Prostate gland (tissue), 2 donors: ENCODE measurements around the gene PIEZO2. TPM values are rescaled to one million over a fixed set of nuclear protein-coding genes. Genes with fewer than 3 reads are reported as not detected.

ENCODE experiments used
- DNase-seq: peaks from one replicate; pipeline ENCODE4 v3.0.0-alpha.2; 2019; ENCODE audit warnings: low spot score
- H3K27ac ChIP-seq, 2 donors: fragments of 200-600 bp; sonication (generic); 2 replicates each; pipeline ENCODE4 v1.5.1; 2017 to 2019
- H3K27me3 ChIP-seq: fragments of 200-600 bp; sonication (generic); replicated peaks from 2 replicates; pipeline ENCODE4 v1.5.1; 2019; ENCODE audit not compliant: insufficient read depth
- H3K36me3 ChIP-seq, 2 donors: fragments of 200-600 bp; sonication (generic); 1 replicate in 1 of 2; 2 replicates in 1 of 2; pipeline versions ENCODE4 v1.5.1 to v1.8.1; 2017 to 2019
- H3K4me1 ChIP-seq: fragments of 200-600 bp; sonication (generic); replicated peaks from 2 replicates; pipeline ENCODE4 v1.5.1; 2019
- H3K4me3 ChIP-seq, 2 donors: fragments of 200-600 bp; sonication (generic); 2 replicates each; pipeline ENCODE4 v1.5.1; 2017 to 2019
- H3K9me3 ChIP-seq: fragments of 200-600 bp; sonication (generic); 2 replicates; pipeline ENCODE4 v1.5.1; 2017
- POLR2A ChIP-seq: fragments of 450-650 bp; IDR thresholded peaks from one replicate; pipeline ENCODE4 v1.6.1; 2016; ENCODE audit warnings: antibody characterized with exemption, mild to moderate bottlenecking
- POLR2AphosphoS5 ChIP-seq: sonication (generic); formaldehyde crosslinking; IDR thresholded peaks from one replicate; pipeline ENCODE4 v1.6.1; 2017; ENCODE audit warnings: antibody characterized with exemption
- WGBS: methylation state at CpG from one replicate; pipeline ENCODE4 v1.1.5; 2018; 5-methylcytosine and 5-hydroxymethylcytosine counted together
- intact Hi-C: fragments of 100-400 bp; cut with DNase I; formaldehyde crosslinking; loops from one replicate; pipeline ENCODE4 v1.14.2; 2022
- total RNA-seq, 2 donors: library from RNA; depleted of rRNA; stranded (reverse); fragments of >200 nt; gene quantifications; one replicate each; pipeline ENCODE4 v1.1.0, GENCODE V29; 2016
- TF ChIP-seq, protein P1 (sequence below), 4 experiments: fragments of 200-600 bp in 2 of 4; fragments of 450-650 bp in 2 of 4; sonication (generic) in 2 of 4; IDR thresholded peaks; 1 replicate in 3 of 4; 2 replicates in 1 of 4; pipeline ENCODE4 v1.5.1; 2016 to 2019; ENCODE audit warnings: antibody characterized with exemption in 4 of 4, mild to moderate bottlenecking in 2 of 4, moderate library complexity in 2 of 4

Gene PIEZO2
- total RNA-seq, 2 donors from 2014 or later = 4.1 to 19.0 TPM

DNA sequence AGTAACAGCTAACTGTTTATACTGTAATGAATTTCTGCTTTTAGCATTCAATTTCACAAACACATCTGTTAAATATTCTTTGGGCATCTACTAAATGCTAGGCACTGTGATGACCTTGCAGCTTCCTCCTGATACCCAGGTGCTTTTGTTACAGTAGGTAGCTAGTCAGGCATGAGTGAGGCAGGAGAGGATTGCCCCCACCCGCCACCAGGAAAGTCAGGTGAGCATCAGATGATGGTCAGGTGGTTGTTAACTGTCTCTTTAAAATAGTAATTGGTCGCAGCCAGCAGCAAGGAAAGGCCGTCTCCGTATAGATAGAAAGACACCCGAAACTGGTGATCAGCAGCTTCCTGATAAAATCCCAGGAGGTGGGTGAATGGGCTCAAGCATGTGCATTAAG is 255.6 kb downstream of the PIEZO2 start:
- WGBS = 95% methylated on average over 5 of the region's 5 CpGs
- no peak for TF ChIP-seq POLR2A
- TF ChIP-seq, protein P1, sequence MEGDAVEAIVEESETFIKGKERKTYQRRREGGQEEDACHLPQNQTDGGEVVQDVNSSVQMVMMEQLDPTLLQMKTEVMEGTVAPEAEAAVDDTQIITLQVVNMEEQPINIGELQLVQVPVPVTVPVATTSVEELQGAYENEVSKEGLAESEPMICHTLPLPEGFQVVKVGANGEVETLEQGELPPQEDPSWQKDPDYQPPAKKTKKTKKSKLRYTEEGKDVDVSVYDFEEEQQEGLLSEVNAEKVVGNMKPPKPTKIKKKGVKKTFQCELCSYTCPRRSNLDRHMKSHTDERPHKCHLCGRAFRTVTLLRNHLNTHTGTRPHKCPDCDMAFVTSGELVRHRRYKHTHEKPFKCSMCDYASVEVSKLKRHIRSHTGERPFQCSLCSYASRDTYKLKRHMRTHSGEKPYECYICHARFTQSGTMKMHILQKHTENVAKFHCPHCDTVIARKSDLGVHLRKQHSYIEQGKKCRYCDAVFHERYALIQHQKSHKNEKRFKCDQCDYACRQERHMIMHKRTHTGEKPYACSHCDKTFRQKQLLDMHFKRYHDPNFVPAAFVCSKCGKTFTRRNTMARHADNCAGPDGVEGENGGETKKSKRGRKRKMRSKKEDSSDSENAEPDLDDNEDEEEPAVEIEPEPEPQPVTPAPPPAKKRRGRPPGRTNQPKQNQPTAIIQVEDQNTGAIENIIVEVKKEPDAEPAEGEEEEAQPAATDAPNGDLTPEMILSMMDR (IDR thresholded peaks at IDR 0.05) = no peak
- no peak for TF ChIP-seq POLR2AphosphoS5
- Histone ChIP-seq H3K27ac (no peak overlapping the region), H3K4me1 (no peaks in the 10 kb centered on the region), H3K4me3 (no peak overlapping the region), H3K9me3 (no peaks in the 10 kb centered on the region), H3K27me3 (no peaks in the 10 kb centered on the region), H3K36me3 (no peaks in the 10 kb centered on the region)
- intact Hi-C loops = no loop called here
- DNase-seq = no peak

DNA sequence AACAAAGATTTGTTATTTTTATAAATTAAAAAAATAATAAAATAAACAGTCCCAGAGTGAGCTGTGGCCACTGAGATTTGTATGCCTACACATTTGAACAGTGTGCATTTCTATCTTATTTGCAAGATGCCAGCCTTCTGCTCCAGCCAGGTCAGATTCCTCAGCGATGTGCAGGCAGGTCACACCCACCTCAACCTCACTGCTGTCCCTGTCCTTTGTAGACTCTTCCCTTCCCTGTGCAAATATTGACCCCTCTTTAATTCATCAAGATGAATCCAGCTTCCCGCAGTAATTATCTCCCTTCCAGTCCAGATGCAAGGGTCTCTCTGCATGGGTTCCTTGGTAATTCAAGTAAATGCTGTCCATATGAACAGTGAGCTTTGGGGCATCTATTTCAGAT is 256.2 kb downstream of the PIEZO2 start:
- H3K27ac ChIP-seq = no peak overlapping the region
- 54% methylated on average over 2 of the region's 2 CpGs for WGBS

DNA sequence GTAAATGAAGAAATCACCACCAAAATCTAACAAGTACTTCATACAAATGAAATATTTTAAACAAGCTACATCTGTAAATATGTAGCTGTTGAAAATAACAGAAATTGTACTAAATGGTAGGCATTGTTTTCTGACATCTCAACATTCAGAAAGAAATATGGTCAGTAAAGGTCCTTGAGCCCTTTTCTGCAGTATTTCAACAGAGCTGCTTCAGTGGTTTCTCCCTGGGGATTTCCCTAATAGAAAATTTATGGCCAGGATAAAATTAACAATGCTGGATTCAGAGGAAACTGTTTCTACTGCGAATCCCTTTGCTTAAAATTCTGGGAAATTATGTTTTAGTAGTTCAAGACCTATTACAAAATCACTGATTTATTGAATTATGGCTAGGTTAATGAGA is 256.6 kb downstream of the PIEZO2 start:
- WGBS = 10% methylated on average over 1 of the region's 1 CpG
- no peak overlapping the region for H3K27ac ChIP-seq
- H3K9me3 ChIP-seq = no peaks in the 10 kb centered on the region
- no peaks in the 10 kb centered on the region for H3K4me1 ChIP-seq
- intact Hi-C loops = no loop called here
- no peak overlapping the region for H3K4me3 ChIP-seq
- DNase-seq = no peak
- H3K36me3 ChIP-seq = no peaks in the 10 kb centered on the region
- no peaks in the 10 kb centered on the region for H3K27me3 ChIP-seq
- TF ChIP-seq, protein P1 (IDR thresholded peaks at IDR 0.05) = no peak
- no peak for TF ChIP-seq POLR2A

More for the DNA sequence above, 256.2 kb downstream of the PIEZO2 start:
- DNase-seq = no peak
- no peak overlapping the region for H3K4me3 ChIP-seq
- no peaks in the 10 kb centered on the region for H3K9me3 ChIP-seq
- H3K27me3 ChIP-seq = no peaks in the 10 kb centered on the region
- intact Hi-C loops = no loop called here
- H3K36me3 ChIP-seq = no peaks in the 10 kb centered on the region
- no peak for TF ChIP-seq POLR2AphosphoS5
- TF ChIP-seq, protein P1 (IDR thresholded peaks at IDR 0.05) = no peak
- no peaks in the 10 kb centered on the region for H3K4me1 ChIP-seq

DNA sequence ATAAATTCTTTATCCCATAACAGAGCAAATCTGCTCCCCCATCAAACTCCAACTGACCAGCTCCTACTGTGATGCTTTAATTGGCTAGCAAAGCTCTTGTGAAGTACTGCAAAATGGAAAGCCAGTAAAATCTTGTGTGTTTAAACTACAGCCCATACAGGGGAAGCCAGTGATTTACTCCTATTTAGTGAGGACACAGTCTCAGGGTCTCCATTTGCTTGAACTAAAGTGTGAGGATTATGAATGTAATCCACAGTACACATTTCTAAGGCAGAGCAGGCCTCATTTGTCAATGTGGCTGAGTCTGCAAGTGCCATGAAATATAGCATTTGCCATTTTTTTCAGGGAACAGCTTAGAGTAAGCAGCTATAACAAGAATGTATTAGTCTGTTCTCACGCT is 259.3 kb downstream of the PIEZO2 start:
- H3K9me3 ChIP-seq = no peaks in the 10 kb centered on the region
- no peaks in the 10 kb centered on the region for H3K4me1 ChIP-seq
- no peaks in the 10 kb centered on the region for H3K27me3 ChIP-seq
- H3K36me3 ChIP-seq = no peaks in the 10 kb centered on the region
- intact Hi-C loops = no loop called here
- no peak overlapping the region for H3K4me3 ChIP-seq
- TF ChIP-seq POLR2A (no peak), POLR2AphosphoS5 (no peak)
- TF ChIP-seq, protein P1 (IDR thresholded peaks at IDR 0.05) = no peak
- 95% methylated on average over 1 of the region's 1 CpG for whole genome bisulfite sequencing
- DNase-seq = no peak
- H3K27ac ChIP-seq = no peak overlapping the region

- no peaks in the 10 kb centered on the region for H3K27me3 ChIP-seq
- H3K4me3 ChIP-seq = no peak overlapping the region
- H3K4me1 ChIP-seq = no peaks in the 10 kb centered on the region
- no peak overlapping the region for H3K27ac ChIP-seq
- intact Hi-C loops = no loop called here
- 85% methylated on average over 1 of the region's 1 CpG for WGBS
- no peak for DNase-seq
- no peaks in the 10 kb centered on the region for H3K9me3 ChIP-seq
- H3K36me3 ChIP-seq = no peaks in the 10 kb centered on the region
- TF ChIP-seq POLR2AphosphoS5 = no peak
- no peak for TF ChIP-seq POLR2A
- TF ChIP-seq, protein P1 (IDR thresholded peaks at IDR 0.05) = no peak
Measured at GRCh38 chr18:10878703-10879102, 270.7 kb downstream of the PIEZO2 start.
